ENCODE results near the gene MAP3K3.

MAP3K3 gene

GRCh38 chr17:63653050-63653449 is 30.8 kb downstream of the MAP3K3 start:
- DNase-seq, result no peak

GRCh38 chr17:63657786-63658185 is 35.6 kb downstream of the MAP3K3 start:
- DNase-seq, result no peak

- DNase-seq, result no peak
Observed at GRCh38 chr17:63658366-63658765, 36.1 kb downstream of the MAP3K3 start.

GRCh38 chr17:63659850-63660249 is 37.6 kb downstream of the MAP3K3 start:
- no peak for DNase-seq

GRCh38 chr17:63665527-63666214 is 43.5 kb downstream of the MAP3K3 start:
- no peak for DNase-seq

GRCh38 chr17:63672856-63673255 is 50.6 kb downstream of the MAP3K3 start:
- no peak for DNase-seq

GRCh38 chr17:63675231-63675606 is 53.0 kb downstream of the MAP3K3 start:
- DNase-seq, result no peak

GRCh38 chr17:63675607-63676546 is 53.7 kb downstream of the MAP3K3 start:
- no peak for DNase-seq

GRCh38 chr17:63676584-63676983 is 54.4 kb downstream of the MAP3K3 start:
- no peak for DNase-seq

- DNase-seq, result no peak
Observed at GRCh38 chr17:63679214-63679613, 57.0 kb downstream of the MAP3K3 start.

GRCh38 chr17:63680700-63681099 is 58.5 kb downstream of the MAP3K3 start:
- DNase-seq, result no peak

- DNase-seq, result no peak
Observed at GRCh38 chr17:63681530-63681929, 59.3 kb downstream of the MAP3K3 start.

GRCh38 chr17:63682441-63682840 is 60.2 kb downstream of the MAP3K3 start:
- DNase-seq, result no peak

GRCh38 chr17:63682981-63683380 is 60.8 kb downstream of the MAP3K3 start:
- DNase-seq, result no peak

- DNase-seq, result no peak
Observed at GRCh38 chr17:63685041-63685440, 62.8 kb downstream of the MAP3K3 start.

GRCh38 chr17:63685578-63685977 is 63.4 kb downstream of the MAP3K3 start:
- no peak for DNase-seq

- no peak for DNase-seq
Observed at GRCh38 chr17:63686138-63686685, 64.0 kb downstream of the MAP3K3 start.

GRCh38 chr17:63688396-63689020 is 66.3 kb downstream of the MAP3K3 start:
- no peak for DNase-seq

- DNase-seq, result no peak
Observed at GRCh38 chr17:63689479-63689878, 67.3 kb downstream of the MAP3K3 start.

GRCh38 chr17:63692195-63692816 is 70.1 kb downstream of the MAP3K3 start:
- DNase-seq, result no peak

- DNase-seq, result no peak
Observed at GRCh38 chr17:63693411-63694113, 71.3 kb downstream of the MAP3K3 start.

Data from retina (tissue), 1 donor.